ENCODE measurements around the gene ZDHHC3.

ZDHHC3 gene, protein sequence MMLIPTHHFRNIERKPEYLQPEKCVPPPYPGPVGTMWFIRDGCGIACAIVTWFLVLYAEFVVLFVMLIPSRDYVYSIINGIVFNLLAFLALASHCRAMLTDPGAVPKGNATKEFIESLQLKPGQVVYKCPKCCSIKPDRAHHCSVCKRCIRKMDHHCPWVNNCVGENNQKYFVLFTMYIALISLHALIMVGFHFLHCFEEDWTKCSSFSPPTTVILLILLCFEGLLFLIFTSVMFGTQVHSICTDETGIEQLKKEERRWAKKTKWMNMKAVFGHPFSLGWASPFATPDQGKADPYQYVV

DNA sequence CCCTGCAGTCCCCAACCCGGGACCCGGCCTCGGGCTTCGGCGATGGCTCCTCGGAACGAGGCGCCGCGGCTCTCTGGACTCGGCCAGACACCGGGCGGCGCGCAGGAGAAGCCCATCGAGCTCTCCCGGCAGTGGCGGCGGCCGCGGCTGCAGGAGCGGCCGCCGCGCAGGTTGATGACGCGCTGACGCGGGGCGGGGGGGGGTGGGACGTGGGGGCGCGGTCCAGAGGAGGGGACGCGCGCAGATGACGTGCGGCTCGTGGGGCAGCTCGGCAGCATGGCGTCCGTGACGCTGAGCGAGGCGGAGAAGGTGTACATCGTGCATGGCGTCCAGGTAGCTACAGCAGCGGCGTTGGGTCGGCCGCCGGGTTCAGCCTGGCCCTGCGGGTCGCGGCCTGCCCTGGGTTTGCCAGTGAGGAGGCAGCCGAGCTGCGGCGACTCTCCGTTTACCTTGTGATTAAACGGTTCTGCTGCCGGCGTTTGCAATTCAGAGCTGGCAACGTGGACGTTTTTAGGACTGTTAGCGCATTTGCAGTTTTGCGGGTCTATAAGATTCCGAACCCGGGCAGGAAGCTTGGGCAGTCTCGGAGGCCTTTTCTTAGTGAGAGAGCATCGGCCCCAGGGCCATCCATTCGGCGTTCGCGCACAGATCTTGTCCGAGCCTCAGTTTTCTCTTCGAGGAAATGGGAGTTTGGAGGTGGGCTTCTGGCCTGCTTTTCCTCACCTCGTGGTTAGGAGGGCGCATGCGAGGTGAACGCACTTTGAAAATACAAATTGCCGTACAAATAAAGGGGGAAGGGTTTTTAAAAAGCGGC lies at the start of gene ZDHHC3, which contains the start of gene EXOSC7:
ZDHHC3 (minus strand) TSS at position 173 of the 814 bp plus-strand sequence. CDS start 16,738 bp downstream, outside the sequence.
EXOSC7 (plus strand) TSS at position 243 of the 814 bp plus-strand sequence; CDS start at position 277, 34 bp downstream.
- no peaks in the 10 kb centered on the region for H3K9me3 ChIP-seq (ENCODE audit: insufficient read depth, low read length, severe bottlenecking)
- TF ChIP-seq EZH2 (IDR thresholded peaks at IDR 0.05; ENCODE audit: borderline replicate concordance, low read depth, low read length, severe bottlenecking): no peak
- TF ChIP-seq, protein P1, sequence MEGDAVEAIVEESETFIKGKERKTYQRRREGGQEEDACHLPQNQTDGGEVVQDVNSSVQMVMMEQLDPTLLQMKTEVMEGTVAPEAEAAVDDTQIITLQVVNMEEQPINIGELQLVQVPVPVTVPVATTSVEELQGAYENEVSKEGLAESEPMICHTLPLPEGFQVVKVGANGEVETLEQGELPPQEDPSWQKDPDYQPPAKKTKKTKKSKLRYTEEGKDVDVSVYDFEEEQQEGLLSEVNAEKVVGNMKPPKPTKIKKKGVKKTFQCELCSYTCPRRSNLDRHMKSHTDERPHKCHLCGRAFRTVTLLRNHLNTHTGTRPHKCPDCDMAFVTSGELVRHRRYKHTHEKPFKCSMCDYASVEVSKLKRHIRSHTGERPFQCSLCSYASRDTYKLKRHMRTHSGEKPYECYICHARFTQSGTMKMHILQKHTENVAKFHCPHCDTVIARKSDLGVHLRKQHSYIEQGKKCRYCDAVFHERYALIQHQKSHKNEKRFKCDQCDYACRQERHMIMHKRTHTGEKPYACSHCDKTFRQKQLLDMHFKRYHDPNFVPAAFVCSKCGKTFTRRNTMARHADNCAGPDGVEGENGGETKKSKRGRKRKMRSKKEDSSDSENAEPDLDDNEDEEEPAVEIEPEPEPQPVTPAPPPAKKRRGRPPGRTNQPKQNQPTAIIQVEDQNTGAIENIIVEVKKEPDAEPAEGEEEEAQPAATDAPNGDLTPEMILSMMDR (IDR thresholded peaks at IDR 0.05; ENCODE audit: borderline replicate concordance, extremely low read depth, low read length, poor library complexity, severe bottlenecking): no peak
- H3K4me3 ChIP-seq (ENCODE audit: low read depth in 1 of 2, low read length in 2 of 2): peak within 1 kb of the TSS; percentile 78 to 99
- H3K9ac ChIP-seq (ENCODE audit: low read depth, low read length): peak within 1 kb of the TSS; percentile 77
- H4K20me1 ChIP-seq (ENCODE audit: insufficient read depth, low read length): peaks cover 15% of the 10 kb centered on the region; the same call in 1 of the 2 replicates
- H3K27me3 ChIP-seq (ENCODE audit: insufficient read depth, low read length, poor library complexity): no peaks in the 10 kb centered on the region
- H3K79me2 ChIP-seq (ENCODE audit: insufficient read depth, low read length): peaks cover 94% of the 10 kb centered on the region
- peak within 1 kb of the TSS; percentile 97 for H3K4me2 ChIP-seq (ENCODE audit: insufficient read depth, low read length)
- H3K36me3 ChIP-seq (ENCODE audit: insufficient read depth, low read length): no peaks in the 10 kb centered on the region
- peak within 1 kb of the TSS; percentile 81 for H3K27ac ChIP-seq (ENCODE audit: low read length)
- DNase-seq (peak; percentile 84), ATAC-seq (ENCODE audit: insufficient read depth, low read depth) (peak; percentile 82)
- H3K4me1 ChIP-seq (ENCODE audit: insufficient read depth, low read length): peaks cover 43% of the 10 kb centered on the region
- peak within 1 kb of the TSS; percentile 93 for H2AFZ ChIP-seq (ENCODE audit: low read depth, low read length)

DNA sequence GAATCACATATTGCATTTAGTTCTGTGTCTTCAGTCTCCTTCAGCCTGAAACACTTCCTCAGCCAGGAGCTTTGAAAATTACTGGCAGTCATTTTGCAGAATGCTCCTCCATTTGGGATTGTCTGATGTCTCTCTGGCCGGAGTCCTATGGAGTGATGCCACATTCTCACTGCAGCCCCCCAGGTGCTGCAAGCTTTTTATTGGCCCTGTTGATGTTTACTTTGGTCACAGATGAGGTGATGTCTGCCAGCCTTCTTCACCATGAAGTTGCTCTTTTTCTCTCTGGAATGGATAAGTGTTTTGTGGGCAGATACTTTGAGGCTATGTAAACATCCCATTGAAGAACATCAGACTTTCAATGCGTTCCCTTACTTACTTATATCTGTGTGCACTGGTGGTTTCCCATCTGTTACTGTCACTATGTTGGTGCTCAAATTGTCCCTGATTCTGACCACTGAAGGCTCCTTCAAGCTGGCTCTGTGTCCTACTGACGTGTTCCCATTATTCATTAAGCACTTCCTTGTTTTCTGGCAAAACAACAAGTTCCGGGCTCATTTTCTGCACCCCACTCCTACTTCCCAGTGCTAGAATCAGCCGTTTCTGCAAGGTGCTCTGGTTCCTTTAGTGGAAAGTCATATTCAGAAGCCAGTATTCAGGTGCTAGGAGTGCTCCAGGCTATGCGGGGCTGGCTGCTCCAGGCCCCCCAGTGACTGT lies 48.7 kb upstream of the ZDHHC3 start:
- no peak for ATAC-seq (ENCODE audit: insufficient read depth, low read depth)
- H4K20me1 ChIP-seq (ENCODE audit: insufficient read depth, low read length): no peaks in the 10 kb centered on the region
- no peak overlapping the region for H3K4me2 ChIP-seq (ENCODE audit: insufficient read depth, low read length)

DNA sequence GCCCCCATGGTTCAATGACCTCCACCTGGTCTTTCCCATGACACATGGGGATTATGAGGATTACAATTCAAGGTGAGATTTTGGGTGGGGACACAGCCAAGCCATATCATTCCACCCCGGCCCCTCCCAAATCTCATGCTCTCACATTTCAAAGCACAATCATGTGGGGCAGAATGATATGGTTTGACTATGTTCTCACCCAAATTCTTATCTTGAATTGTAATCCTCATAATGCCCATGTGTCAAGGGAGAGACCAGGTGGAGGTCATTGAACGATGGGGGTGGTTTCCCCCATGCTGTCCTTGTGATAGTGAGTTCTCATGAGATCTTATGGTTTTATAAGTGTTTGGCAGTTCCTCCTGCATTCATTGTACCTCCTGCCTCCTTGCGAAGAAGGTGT lies 47.7 kb upstream of the ZDHHC3 start:
- H3K4me3 ChIP-seq (ENCODE audit: low read depth in 1 of 2, low read length in 2 of 2): no peak overlapping the region
- H3K27ac ChIP-seq (ENCODE audit: low read length): no peak overlapping the region
- no peak overlapping the region for H2AFZ ChIP-seq (ENCODE audit: low read depth, low read length)
- TF ChIP-seq, protein P1 (IDR thresholded peaks at IDR 0.05; ENCODE audit: borderline replicate concordance, extremely low read depth, low read length, poor library complexity, severe bottlenecking): no peak
- no peak for TF ChIP-seq EZH2 (IDR thresholded peaks at IDR 0.05; ENCODE audit: borderline replicate concordance, low read depth, low read length, severe bottlenecking)
- no peak for ATAC-seq (ENCODE audit: insufficient read depth, low read depth)
- H3K4me2 ChIP-seq (ENCODE audit: insufficient read depth, low read length): no peak overlapping the region
- no peaks in the 10 kb centered on the region for H4K20me1 ChIP-seq (ENCODE audit: insufficient read depth, low read length)
- no peaks in the 10 kb centered on the region for H3K79me2 ChIP-seq (ENCODE audit: insufficient read depth, low read length)
- H3K4me1 ChIP-seq (ENCODE audit: insufficient read depth, low read length): no peaks in the 10 kb centered on the region
- no peaks in the 10 kb centered on the region for H3K9me3 ChIP-seq (ENCODE audit: insufficient read depth, low read length, severe bottlenecking)
- no peaks in the 10 kb centered on the region for H3K27me3 ChIP-seq (ENCODE audit: insufficient read depth, low read length, poor library complexity)
- H3K36me3 ChIP-seq (ENCODE audit: insufficient read depth, low read length): no peaks in the 10 kb centered on the region
- no peak for DNase-seq
- no peak overlapping the region for H3K9ac ChIP-seq (ENCODE audit: low read depth, low read length)

More for the DNA sequence above, 48.7 kb upstream of the ZDHHC3 start:
- Histone ChIP-seq H3K27me3 (ENCODE audit: insufficient read depth, low read length, poor library complexity) (no peaks in the 10 kb centered on the region), H2AFZ (ENCODE audit: low read depth, low read length) (no peak overlapping the region), H3K4me1 (ENCODE audit: insufficient read depth, low read length) (no peaks in the 10 kb centered on the region), H3K79me2 (ENCODE audit: insufficient read depth, low read length) (no peaks in the 10 kb centered on the region), H3K9me3 (ENCODE audit: insufficient read depth, low read length, severe bottlenecking) (no peaks in the 10 kb centered on the region), H3K27ac (ENCODE audit: low read length) (no peak overlapping the region), H3K36me3 (ENCODE audit: insufficient read depth, low read length) (no peaks in the 10 kb centered on the region), H3K4me3 (ENCODE audit: low read depth in 1 of 2, low read length in 2 of 2) (no peak overlapping the region), H3K9ac (ENCODE audit: low read depth, low read length) (no peak overlapping the region)
- no peak for DNase-seq
- TF ChIP-seq, protein P1 (IDR thresholded peaks at IDR 0.05; ENCODE audit: borderline replicate concordance, extremely low read depth, low read length, poor library complexity, severe bottlenecking): no peak
- no peak for TF ChIP-seq EZH2 (IDR thresholded peaks at IDR 0.05; ENCODE audit: borderline replicate concordance, low read depth, low read length, severe bottlenecking)

Measured in DND-41 (cell line).